ENCODE results near the gene CD200. TPM values are rescaled to one million over a fixed set of nuclear protein-coding genes. Genes with fewer than 3 reads are reported as not detected.

Gene CD200
- total and polyA plus RNA-seq, 2 experiments from 2014 or later = 51.9 to 65.0 TPM

DNA sequence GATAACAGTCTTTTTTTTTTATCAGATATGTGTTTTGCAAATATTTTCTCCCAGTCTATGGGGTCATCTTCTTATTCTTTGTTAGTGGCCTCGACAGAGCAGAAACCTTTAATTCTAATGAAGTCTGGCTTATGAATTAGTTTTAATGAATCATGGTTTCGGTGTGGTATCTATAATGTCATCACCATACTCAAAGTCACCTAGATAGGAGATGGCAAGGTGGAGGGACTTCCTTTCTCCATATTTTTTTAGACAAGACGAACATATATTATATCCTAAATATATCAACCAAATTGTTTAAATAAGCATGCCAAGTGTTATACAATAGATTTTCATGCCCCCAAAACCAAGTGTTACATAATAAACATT lies 60.4 kb downstream of the CD200 start (continued):
- TF ChIP-seq, protein P1, sequence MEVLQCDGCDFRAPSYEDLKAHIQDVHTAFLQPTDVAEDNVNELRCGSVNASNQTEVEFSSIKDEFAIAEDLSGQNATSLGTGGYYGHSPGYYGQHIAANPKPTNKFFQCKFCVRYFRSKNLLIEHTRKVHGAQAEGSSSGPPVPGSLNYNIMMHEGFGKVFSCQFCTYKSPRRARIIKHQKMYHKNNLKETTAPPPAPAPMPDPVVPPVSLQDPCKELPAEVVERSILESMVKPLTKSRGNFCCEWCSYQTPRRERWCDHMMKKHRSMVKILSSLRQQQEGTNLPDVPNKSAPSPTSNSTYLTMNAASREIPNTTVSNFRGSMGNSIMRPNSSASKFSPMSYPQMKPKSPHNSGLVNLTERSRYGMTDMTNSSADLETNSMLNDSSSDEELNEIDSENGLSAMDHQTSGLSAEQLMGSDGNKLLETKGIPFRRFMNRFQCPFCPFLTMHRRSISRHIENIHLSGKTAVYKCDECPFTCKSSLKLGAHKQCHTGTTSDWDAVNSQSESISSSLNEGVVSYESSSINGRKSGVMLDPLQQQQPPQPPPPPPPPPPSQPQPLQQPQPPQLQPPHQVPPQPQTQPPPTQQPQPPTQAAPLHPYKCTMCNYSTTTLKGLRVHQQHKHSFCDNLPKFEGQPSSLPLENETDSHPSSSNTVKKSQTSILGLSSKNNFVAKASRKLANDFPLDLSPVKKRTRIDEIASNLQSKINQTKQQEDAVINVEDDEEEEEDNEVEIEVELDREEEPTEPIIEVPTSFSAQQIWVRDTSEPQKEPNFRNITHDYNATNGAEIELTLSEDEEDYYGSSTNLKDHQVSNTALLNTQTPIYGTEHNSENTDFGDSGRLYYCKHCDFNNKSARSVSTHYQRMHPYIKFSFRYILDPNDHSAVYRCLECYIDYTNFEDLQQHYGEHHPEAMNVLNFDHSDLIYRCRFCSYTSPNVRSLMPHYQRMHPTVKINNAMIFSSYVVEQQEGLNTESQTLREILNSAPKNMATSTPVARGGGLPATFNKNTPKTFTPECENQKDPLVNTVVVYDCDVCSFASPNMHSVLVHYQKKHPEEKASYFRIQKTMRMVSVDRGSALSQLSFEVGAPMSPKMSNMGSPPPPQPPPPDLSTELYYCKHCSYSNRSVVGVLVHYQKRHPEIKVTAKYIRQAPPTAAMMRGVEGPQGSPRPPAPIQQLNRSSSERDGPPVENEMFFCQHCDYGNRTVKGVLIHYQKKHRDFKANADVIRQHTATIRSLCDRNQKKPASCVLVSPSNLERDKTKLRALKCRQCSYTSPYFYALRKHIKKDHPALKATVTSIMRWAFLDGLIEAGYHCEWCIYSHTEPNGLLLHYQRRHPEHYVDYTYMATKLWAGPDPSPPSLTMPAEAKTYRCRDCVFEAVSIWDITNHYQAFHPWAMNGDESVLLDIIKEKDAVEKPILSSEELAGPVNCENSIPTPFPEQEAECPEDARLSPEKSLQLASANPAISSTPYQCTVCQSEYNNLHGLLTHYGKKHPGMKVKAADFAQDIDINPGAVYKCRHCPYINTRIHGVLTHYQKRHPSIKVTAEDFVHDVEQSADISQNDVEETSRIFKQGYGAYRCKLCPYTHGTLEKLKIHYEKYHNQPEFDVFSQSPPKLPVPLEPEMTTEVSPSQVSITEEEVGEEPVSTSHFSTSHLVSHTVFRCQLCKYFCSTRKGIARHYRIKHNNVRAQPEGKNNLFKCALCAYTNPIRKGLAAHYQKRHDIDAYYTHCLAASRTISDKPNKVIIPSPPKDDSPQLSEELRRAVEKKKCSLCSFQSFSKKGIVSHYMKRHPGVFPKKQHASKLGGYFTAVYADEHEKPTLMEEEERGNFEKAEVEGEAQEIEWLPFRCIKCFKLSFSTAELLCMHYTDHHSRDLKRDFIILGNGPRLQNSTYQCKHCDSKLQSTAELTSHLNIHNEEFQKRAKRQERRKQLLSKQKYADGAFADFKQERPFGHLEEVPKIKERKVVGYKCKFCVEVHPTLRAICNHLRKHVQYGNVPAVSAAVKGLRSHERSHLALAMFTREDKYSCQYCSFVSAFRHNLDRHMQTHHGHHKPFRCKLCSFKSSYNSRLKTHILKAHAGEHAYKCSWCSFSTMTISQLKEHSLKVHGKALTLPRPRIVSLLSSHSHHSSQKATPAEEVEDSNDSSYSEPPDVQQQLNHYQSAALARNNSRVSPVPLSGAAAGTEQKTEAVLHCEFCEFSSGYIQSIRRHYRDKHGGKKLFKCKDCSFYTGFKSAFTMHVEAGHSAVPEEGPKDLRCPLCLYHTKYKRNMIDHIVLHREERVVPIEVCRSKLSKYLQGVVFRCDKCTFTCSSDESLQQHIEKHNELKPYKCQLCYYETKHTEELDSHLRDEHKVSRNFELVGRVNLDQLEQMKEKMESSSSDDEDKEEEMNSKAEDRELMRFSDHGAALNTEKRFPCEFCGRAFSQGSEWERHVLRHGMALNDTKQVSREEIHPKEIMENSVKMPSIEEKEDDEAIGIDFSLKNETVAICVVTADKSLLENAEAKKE (CRISPR knock-in tag; IDR thresholded peaks at IDR 0.05) = no peak
- TF ChIP-seq, protein P2, sequence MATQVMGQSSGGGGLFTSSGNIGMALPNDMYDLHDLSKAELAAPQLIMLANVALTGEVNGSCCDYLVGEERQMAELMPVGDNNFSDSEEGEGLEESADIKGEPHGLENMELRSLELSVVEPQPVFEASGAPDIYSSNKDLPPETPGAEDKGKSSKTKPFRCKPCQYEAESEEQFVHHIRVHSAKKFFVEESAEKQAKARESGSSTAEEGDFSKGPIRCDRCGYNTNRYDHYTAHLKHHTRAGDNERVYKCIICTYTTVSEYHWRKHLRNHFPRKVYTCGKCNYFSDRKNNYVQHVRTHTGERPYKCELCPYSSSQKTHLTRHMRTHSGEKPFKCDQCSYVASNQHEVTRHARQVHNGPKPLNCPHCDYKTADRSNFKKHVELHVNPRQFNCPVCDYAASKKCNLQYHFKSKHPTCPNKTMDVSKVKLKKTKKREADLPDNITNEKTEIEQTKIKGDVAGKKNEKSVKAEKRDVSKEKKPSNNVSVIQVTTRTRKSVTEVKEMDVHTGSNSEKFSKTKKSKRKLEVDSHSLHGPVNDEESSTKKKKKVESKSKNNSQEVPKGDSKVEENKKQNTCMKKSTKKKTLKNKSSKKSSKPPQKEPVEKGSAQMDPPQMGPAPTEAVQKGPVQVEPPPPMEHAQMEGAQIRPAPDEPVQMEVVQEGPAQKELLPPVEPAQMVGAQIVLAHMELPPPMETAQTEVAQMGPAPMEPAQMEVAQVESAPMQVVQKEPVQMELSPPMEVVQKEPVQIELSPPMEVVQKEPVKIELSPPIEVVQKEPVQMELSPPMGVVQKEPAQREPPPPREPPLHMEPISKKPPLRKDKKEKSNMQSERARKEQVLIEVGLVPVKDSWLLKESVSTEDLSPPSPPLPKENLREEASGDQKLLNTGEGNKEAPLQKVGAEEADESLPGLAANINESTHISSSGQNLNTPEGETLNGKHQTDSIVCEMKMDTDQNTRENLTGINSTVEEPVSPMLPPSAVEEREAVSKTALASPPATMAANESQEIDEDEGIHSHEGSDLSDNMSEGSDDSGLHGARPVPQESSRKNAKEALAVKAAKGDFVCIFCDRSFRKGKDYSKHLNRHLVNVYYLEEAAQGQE (IDR thresholded peaks at IDR 0.05; ENCODE audit: unreplicated experiment) = no peak

DNA sequence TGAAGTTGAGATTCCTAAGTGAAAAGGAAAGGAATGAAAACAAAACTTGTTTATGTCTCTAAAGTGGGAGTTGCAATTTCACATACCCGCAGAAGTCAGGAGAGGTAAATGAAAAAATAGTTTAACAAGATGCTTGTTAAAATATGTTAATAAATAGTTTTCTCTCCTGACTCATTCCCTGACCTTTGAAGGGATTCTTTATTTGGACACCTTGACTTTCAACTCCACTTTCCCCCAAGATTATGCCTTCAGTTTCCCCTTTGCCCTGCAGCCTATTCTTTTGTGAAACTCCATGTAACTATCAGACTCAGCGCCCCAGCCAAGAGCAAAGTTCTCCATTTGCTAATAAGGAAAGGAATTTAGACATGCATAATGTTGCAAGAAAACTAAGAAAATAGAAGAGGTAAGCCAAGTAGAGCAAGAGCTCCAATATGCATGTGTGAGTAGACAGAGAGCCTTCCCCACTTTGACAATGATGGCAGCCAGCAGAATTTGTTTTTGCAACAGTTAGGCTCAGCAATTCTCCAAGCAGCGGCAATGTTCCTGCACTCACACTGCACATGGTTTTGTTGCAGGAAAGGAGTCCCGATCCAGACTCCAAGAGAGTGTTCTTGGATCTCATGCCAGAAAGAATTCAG lies 61.2 kb downstream of the CD200 start:
- Histone ChIP-seq H2AFZ (peak overlapping the region; percentile 60; the same call in 1 of the 2 replicates), H3F3A (replicated peaks; ENCODE audit: low read depth) (0 out of 2 replicates have a peak, but pooled peaks cover 3% of the 10 kb centered on the region), H3K4me1 (ENCODE audit: insufficient read depth) (peaks cover 49% of the 10 kb centered on the region), H3K9me2 (ENCODE audit: insufficient read depth) (0 out of 2 replicates have a peak, but pooled peaks cover 8% of the 10 kb centered on the region), H3K79me2 (replicated peaks; ENCODE audit: insufficient read depth) (no peaks in the 10 kb centered on the region), H3K36me3 (ENCODE audit: insufficient read depth) (peaks cover 8% of the 10 kb centered on the region; the same call in 1 of the 2 replicates), H3K4me2 (no peak overlapping the region), H3K27me3 (ENCODE audit: insufficient read depth) (no peaks in the 10 kb centered on the region), H4K20me1 (replicated peaks; ENCODE audit: insufficient read depth) (no peaks in the 10 kb centered on the region), H3K27ac (ENCODE audit: low read depth) (no peak overlapping the region), H3K4me3 (no peak overlapping the region)
- no peak overlapping the region for H3K27ac Mint-ChIP-seq
- H3K4me3 Mint-ChIP-seq = no peak overlapping the region
- DNase-seq (ENCODE audit: low spot score) (no peak), ATAC-seq (no peak)
- peaks cover 43% of the 10 kb centered on the region for H3K4me1 Mint-ChIP-seq
- peaks cover 16% of the 10 kb centered on the region for H3K9me3 Mint-ChIP-seq
- TF ChIP-seq ZNF114 (CRISPR knock-in tag; IDR thresholded peaks at IDR 0.05) (no peak), EZH2phosphoT487 (IDR thresholded peaks at IDR 0.05; ENCODE audit: unreplicated experiment) (no peak), JUNB (IDR thresholded peaks at IDR 0.05; ENCODE audit: unreplicated experiment) (no peak), EZH2 (IDR thresholded peaks at IDR 0.05; ENCODE audit: low read depth, unreplicated experiment) (no peak)
- TF ChIP-seq, protein P2 (IDR thresholded peaks at IDR 0.05; ENCODE audit: unreplicated experiment) = no peak
- H3K36me3 Mint-ChIP-seq (ENCODE audit: low read depth) = peaks cover 17% of the 10 kb centered on the region
- H3K27me3 Mint-ChIP-seq (ENCODE audit: insufficient read depth, low read depth, poor library complexity) = peaks cover 1% of the 10 kb centered on the region
